Midbrain (tissue), 1 donor: ENCODE data around the gene CLDN18.

Experiments used
- DNase-seq: peaks from one replicate; lab custom pipeline; 2025; lab: John Stamatoyannopoulos, UW

Gene CLDN18

GRCh38 chr3:138009476-138010272 lies at the start of gene CLDN18:
Gene CLDN18, plus strand, starts transcription at chr3:138010165. Its CDS starts 61 bp downstream, at chr3:138010226.
- no peak for DNase-seq

- no peak for DNase-seq
Observed at GRCh38 chr3:137962251-137962650, 47.7 kb upstream of the CLDN18 start.

GRCh38 chr3:137963463-137963862 lies 46.5 kb upstream of the CLDN18 start:
- DNase-seq = no peak

- peak; percentile 65 for DNase-seq
Observed at GRCh38 chr3:137970914-137971831, 38.8 kb upstream of the CLDN18 start.

- no peak for DNase-seq
Observed at GRCh38 chr3:137972396-137972795, 37.6 kb upstream of the CLDN18 start.

DNA sequence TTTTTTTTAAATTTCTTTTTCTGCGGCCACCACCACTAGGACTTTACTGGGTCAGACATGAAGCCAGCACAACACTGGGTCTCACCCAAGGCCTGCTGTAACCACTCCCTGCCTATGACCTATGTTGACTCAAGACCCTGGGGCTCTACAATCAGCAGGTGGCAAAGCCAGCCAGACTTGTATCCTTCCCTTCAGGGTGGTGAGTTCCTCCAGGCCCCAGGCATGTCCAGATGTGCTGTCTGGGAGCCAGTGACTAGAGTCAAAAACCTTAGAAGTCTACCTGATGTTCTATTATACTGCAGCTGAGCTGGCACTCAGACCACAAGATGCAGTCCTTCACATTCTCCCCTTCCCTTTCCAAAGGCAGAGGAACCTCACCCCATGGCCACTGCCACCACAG lies 31.6 kb upstream of the CLDN18 start:
- DNase-seq = no peak

GRCh38 chr3:137987723-137988122 lies 22.2 kb upstream of the CLDN18 start:
- DNase-seq = no peak

- DNase-seq = no peak
Observed at GRCh38 chr3:137988152-137988551, 21.8 kb upstream of the CLDN18 start.

DNA sequence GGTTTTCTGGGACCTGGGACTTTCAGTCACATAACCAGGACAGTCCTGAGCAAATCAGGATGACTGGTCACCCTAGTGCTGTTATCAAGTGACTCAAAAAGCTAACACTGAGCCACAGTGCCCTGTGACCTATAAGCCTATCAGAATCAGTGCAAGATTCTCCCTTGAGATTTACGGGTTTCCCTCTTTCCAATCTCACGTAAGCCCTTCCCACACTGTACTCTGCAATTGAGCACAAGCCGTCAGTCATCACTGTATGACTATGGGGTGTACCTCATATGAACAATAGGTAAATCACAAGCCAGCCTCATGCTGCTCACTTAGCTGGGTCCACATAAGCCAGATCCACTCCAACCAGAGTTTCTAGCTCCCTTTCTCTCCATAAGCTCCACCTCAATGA lies 21.0 kb upstream of the CLDN18 start:
- DNase-seq = no peak

- no peak for DNase-seq
Observed at GRCh38 chr3:137990427-137990826, 19.5 kb upstream of the CLDN18 start.

DNA sequence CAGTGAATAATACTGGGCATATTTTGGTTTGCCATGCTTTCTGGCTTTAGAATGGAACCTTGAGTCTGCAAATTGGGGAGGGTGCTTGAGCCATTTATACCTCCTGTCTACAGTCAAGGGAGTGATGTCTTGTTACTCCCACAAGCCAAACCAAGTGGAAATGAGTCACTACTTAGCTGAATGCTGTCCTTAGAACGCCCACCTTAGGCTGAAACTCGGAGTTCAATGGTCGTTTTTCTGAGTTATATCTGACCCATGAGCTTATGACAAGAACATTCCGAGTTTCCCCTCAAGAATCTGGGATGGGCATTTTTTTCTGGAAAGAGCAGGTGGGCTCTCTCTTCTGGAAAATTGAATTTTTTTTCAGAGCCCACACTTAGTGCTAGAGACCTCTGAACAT lies 17.4 kb upstream of the CLDN18 start:
- DNase-seq = no peak

DNA sequence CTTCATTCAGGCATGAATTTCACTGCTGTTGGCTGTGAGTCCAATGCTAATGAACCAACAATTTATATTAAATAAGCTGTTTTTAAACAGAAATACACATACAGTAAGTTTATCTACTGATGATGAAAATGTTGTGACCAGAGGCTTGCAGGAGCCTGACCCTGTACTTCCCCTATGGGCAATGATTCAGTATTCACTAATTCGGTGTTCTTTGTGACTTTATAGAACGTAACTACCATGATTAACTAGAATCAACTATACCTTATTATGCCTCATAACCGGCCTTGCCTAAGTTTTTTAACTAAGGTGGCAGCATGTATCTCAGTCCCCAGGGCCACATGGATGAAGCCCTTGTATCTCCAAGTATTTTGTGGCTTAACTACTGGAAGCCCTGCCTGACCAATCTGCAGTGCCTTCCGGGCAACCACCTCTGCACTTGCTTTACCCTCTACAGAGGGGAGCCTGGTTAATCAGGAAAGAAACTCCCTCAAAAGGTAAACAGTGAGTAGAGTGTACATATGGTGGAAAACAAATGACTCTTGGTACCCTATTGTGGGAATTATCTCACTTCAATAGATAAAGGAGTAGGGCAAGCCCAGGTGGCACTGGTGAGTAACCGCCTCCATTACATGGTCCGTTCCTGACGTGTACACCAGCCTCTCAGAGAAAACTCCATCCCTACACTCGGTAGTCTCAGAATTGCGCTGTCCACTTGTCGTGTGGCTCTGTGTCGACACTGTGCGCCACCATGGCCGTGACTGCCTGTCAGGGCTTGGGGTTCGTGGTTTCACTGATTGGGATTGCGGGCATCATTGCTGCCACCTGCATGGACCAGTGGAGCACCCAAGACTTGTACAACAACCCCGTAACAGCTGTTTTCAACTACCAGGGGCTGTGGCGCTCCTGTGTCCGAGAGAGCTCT lies 11.6 kb upstream of the CLDN18 start:
- DNase-seq = no peak

- no peak for DNase-seq
Observed at GRCh38 chr3:138003069-138003468, 6.9 kb upstream of the CLDN18 start.

- no peak for DNase-seq
Observed at GRCh38 chr3:138005627-138006026, 4.3 kb upstream of the CLDN18 start.

DNA sequence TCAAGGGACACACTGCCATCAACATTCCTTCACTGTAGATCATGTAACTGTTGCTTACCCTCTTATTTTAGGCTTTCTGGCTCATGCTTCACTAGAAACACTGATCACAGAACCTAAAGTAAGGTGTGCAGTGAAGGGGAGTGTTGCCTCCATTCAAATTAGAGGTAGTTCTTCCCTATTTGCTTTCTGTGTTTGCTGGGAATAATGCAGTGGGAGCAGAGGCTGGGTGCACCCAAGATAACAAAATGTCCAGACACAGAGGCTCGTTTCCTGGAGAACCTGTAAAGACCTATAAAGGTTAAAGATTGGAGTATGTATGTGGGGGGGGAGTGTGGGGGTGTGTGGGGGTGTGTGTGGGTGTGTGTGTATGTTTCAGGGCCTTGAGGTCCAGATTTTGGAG lies 2.1 kb upstream of the CLDN18 start:
- no peak for DNase-seq

GRCh38 chr3:138010273-138010590 lies 267 bp downstream of the CLDN18 start:
- no peak for DNase-seq

DNA sequence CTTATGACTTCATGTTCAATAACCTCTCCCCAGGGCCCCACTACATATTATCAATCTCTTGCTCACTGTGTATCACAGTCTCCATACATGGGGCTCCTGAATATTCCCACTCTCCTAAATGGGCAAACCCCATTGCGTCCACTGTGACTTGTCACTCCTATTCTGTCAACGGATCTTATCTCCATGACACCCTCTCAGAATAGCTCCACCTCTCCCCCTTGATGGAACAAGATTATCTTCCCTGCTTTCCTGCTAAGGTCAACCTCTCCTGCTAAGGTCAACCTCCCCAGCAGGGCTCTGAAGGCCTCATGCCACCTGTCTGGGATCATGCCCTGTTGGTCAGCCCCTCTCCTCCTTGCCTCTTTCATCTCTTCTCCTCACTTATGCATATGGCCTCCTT lies 1.8 kb downstream of the CLDN18 start:
- DNase-seq = no peak

- no peak for DNase-seq
Observed at GRCh38 chr3:138012526-138012925, 2.6 kb downstream of the CLDN18 start.

DNA sequence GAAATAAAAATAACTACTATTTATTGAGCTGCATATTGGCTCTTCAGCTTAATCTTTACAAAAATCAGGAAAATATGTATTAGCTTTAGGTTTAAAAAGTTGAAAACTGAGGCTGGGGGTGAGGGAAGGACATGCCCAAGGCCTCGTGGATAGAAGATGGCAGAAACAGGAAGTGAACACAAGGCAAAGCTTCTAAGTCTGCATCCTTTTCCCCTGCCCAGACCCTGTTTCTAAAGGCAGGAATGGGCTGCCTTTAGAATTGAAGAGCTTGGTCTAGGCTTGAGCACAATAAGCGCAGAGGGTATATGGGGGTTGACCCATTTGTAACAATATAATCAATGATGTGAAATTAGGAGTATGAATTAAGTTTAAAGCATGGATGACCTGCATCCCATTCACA lies 6.1 kb downstream of the CLDN18 start:
- DNase-seq = no peak

GRCh38 chr3:138019281-138020069 lies 9.5 kb downstream of the CLDN18 start:
- DNase-seq = no peak

GRCh38 chr3:138023754-138024153 lies 13.8 kb downstream of the CLDN18 start:
- no peak for DNase-seq
